ENCODE results near the gene FAR2. TPM values are rescaled to one million over a fixed set of nuclear protein-coding genes. Genes with fewer than 3 reads are reported as not detected.

FAR2 gene
- polyA plus RNA-seq, 1 donor (not counting 4 experiments of a cell fraction or from before 2014, with no cell fraction given): 9.2 TPM

DNA sequence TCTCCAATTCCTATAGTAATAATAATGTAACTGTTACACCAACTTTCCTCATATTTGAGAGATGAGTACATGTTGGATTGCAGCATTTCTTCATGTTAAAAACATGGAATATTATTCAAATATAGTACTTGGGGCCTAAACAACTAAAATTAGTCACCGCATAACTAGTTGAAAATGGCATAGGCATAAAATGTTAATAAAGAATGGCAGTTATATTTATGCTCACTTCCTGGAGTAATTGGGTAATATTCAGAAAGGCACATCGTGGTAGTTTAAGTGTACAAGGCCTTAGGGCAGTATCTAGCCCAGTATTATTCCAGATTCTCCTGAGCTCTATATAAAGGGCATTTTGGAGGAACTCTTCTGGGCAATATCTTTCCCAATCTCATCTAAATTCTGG is 185.9 kb downstream of the FAR2 start:
- TF ChIP-seq, protein P1, sequence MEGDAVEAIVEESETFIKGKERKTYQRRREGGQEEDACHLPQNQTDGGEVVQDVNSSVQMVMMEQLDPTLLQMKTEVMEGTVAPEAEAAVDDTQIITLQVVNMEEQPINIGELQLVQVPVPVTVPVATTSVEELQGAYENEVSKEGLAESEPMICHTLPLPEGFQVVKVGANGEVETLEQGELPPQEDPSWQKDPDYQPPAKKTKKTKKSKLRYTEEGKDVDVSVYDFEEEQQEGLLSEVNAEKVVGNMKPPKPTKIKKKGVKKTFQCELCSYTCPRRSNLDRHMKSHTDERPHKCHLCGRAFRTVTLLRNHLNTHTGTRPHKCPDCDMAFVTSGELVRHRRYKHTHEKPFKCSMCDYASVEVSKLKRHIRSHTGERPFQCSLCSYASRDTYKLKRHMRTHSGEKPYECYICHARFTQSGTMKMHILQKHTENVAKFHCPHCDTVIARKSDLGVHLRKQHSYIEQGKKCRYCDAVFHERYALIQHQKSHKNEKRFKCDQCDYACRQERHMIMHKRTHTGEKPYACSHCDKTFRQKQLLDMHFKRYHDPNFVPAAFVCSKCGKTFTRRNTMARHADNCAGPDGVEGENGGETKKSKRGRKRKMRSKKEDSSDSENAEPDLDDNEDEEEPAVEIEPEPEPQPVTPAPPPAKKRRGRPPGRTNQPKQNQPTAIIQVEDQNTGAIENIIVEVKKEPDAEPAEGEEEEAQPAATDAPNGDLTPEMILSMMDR (optimal IDR thresholded peaks at IDR 0.05 in 1 of 3, IDR thresholded peaks at IDR 0.05 in 1 of 3, conservative IDR thresholded peaks at IDR 0.05 in 1 of 3; ENCODE audit: extremely low read depth in 1 of 3, insufficient read depth in 2 of 3, low read length in 3 of 3): no peak
- TF ChIP-seq EZH2 (IDR thresholded peaks at IDR 0.05; ENCODE audit: low read length): no peak
- Histone ChIP-seq H3K27me3 (ENCODE audit: control insufficient read depth, extremely low read depth, insufficient read depth, low read length) (no peaks in the 10 kb centered on the region), H3K9ac (ENCODE audit: control insufficient read depth, extremely low read depth, insufficient read depth, low read length) (no peak overlapping the region), H3K4me1 (ENCODE audit: control insufficient read depth, extremely low read depth, insufficient read depth, low read length) (no peaks in the 10 kb centered on the region), H3K4me3 (ENCODE audit: control insufficient read depth in 2 of 3, extremely low read depth in 1 of 3, insufficient read depth in 2 of 3, low read depth in 1 of 3, low read length in 3 of 3) (no peak overlapping the region), H3K79me2 (ENCODE audit: control insufficient read depth, insufficient read depth, low read length) (no peaks in the 10 kb centered on the region), H3K9me3 (ENCODE audit: control insufficient read depth, low read depth, low read length) (no peaks in the 10 kb centered on the region), H4K20me1 (ENCODE audit: control insufficient read depth, extremely low read depth, insufficient read depth, low read length) (no peaks in the 10 kb centered on the region), H3K27ac (ENCODE audit: control insufficient read depth, insufficient read depth, low read length) (no peak overlapping the region), H2AFZ (ENCODE audit: control insufficient read depth, low read length) (no peak overlapping the region), H3K36me3 (ENCODE audit: control insufficient read depth in 2 of 2, extremely low read depth in 1 of 2, insufficient read depth in 2 of 2, low read length in 2 of 2) (no peaks in the 10 kb centered on the region), H3K9me1 (ENCODE audit: control insufficient read depth, extremely low read depth, insufficient read depth, low read length) (no peaks in the 10 kb centered on the region), H3K4me2 (ENCODE audit: control insufficient read depth, extremely low read depth, insufficient read depth, low read depth, low read length) (no peak overlapping the region)
- dilution Hi-C loops (cut with MboI; ENCODE audit: extremely low pct_ligation_motif_present, low sequenced_read_pairs): no loop called here
- no peak for DNase-seq (ENCODE audit: low read depth, low spot score)
- no peak for FAIRE-seq

DNA sequence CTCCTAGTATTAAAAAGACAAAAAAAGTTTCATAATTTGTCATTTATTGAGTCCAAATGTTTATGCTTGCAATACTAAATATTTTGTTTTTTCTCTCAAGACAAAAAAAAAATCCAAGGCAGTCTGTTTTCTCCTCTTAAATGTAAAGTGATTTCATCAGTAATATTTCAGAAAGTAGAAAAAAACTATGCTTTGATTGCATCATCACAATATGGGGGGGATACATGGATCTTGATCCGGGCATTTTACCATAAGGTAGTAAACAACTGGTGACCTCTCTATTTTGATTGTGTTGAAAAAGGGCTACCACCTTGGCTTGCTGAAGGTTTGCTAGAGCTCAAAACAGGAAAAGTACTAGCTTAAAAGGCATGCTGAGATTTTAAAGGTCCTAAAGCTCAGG is 188.2 kb downstream of the FAR2 start:
- no peak overlapping the region for H2AFZ ChIP-seq (ENCODE audit: control insufficient read depth, low read length)
- no peaks in the 10 kb centered on the region for H4K20me1 ChIP-seq (ENCODE audit: control insufficient read depth, extremely low read depth, insufficient read depth, low read length)
- no peaks in the 10 kb centered on the region for H3K9me3 ChIP-seq (ENCODE audit: control insufficient read depth, low read depth, low read length)
- H3K9me1 ChIP-seq (ENCODE audit: control insufficient read depth, extremely low read depth, insufficient read depth, low read length): no peaks in the 10 kb centered on the region
- H3K27me3 ChIP-seq (ENCODE audit: control insufficient read depth, extremely low read depth, insufficient read depth, low read length): no peaks in the 10 kb centered on the region
- TF ChIP-seq EZH2 (IDR thresholded peaks at IDR 0.05; ENCODE audit: low read length): no peak
- TF ChIP-seq, protein P1 (optimal IDR thresholded peaks at IDR 0.05 in 1 of 3, IDR thresholded peaks at IDR 0.05 in 1 of 3, conservative IDR thresholded peaks at IDR 0.05 in 1 of 3; ENCODE audit: extremely low read depth in 1 of 3, insufficient read depth in 2 of 3, low read length in 3 of 3): no peak
- no peaks in the 10 kb centered on the region for H3K4me1 ChIP-seq (ENCODE audit: control insufficient read depth, extremely low read depth, insufficient read depth, low read length)
- DNase-seq (ENCODE audit: low read depth, low spot score) (no peak), FAIRE-seq (no peak)
- no peak overlapping the region for H3K4me3 ChIP-seq (ENCODE audit: control insufficient read depth in 2 of 3, extremely low read depth in 1 of 3, insufficient read depth in 2 of 3, low read depth in 1 of 3, low read length in 3 of 3)
- H3K36me3 ChIP-seq (ENCODE audit: control insufficient read depth in 2 of 2, extremely low read depth in 1 of 2, insufficient read depth in 2 of 2, low read length in 2 of 2): no peaks in the 10 kb centered on the region
- no peak overlapping the region for H3K4me2 ChIP-seq (ENCODE audit: control insufficient read depth, extremely low read depth, insufficient read depth, low read depth, low read length)
- H3K9ac ChIP-seq (ENCODE audit: control insufficient read depth, extremely low read depth, insufficient read depth, low read length): no peak overlapping the region
- dilution Hi-C loops (cut with MboI; ENCODE audit: extremely low pct_ligation_motif_present, low sequenced_read_pairs): no loop called here
- H3K79me2 ChIP-seq (ENCODE audit: control insufficient read depth, insufficient read depth, low read length): no peaks in the 10 kb centered on the region
- no peak overlapping the region for H3K27ac ChIP-seq (ENCODE audit: control insufficient read depth, insufficient read depth, low read length)

Data from keratinocyte (primary cell).